Measurements from ENCODE around the gene VILL. TPM values are rescaled to one million over a fixed set of nuclear protein-coding genes. Genes with fewer than 3 reads are reported as not detected.

The VILL gene
- total and polyA plus RNA-seq, 12 donors = 1.7 to 18.0 (median 7.3) TPM

- DNase-seq = no peak
- Histone ChIP-seq H3K4me1 (replicated peaks in 1 of 2) (peaks cover 5 to 6% of the 10 kb centered on the region in 2 donors), H3K27ac (no peak overlapping the region), H3K27me3 (no peaks in the 10 kb centered on the region), H3K9me3 (replicated peaks in 1 of 3) (no peaks in the 10 kb centered on the region), H3K4me3 (no peak overlapping the region), H3K36me3 (replicated peaks in 1 of 2) (no peaks in the 10 kb centered on the region)
- no peak for TF ChIP-seq POLR2A (IDR thresholded peaks at IDR 0.05)
- TF ChIP-seq, protein P1, sequence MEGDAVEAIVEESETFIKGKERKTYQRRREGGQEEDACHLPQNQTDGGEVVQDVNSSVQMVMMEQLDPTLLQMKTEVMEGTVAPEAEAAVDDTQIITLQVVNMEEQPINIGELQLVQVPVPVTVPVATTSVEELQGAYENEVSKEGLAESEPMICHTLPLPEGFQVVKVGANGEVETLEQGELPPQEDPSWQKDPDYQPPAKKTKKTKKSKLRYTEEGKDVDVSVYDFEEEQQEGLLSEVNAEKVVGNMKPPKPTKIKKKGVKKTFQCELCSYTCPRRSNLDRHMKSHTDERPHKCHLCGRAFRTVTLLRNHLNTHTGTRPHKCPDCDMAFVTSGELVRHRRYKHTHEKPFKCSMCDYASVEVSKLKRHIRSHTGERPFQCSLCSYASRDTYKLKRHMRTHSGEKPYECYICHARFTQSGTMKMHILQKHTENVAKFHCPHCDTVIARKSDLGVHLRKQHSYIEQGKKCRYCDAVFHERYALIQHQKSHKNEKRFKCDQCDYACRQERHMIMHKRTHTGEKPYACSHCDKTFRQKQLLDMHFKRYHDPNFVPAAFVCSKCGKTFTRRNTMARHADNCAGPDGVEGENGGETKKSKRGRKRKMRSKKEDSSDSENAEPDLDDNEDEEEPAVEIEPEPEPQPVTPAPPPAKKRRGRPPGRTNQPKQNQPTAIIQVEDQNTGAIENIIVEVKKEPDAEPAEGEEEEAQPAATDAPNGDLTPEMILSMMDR (IDR thresholded peaks at IDR 0.05) = no peak
- intact Hi-C loops (cut with DNase I) = no loop called here
- WGBS, 4 donors = 66 to 80% (median 72%) methylated on average over 3 of the region's 3 CpGs
These were observed 64.0 kb downstream of the VILL start for GRCh38 chr3:38054499-38055001.

Small RNA genes within 50 kb of the gene (microRNA-seq; reads per million reads assigned to microRNA genes)
- gene MIR26A1 = 8.4 to 99.2 (median 26.8) reads per million in 3 donors

Small RNA genes within 50 kb of the gene (small RNA-seq; reads per million reads assigned to genes)
- 2.3 to 4.1 reads per million in 2 donors for gene MIR26A1
- gene RF00019 = 0 reads per million in 2 donors

Other genes with a start within 250 kb of the VILL start
- gene CTDSPL, start 128.9 kb upstream of the VILL start, total RNA-seq = 10 to 100 TPM in 8 of 9 donors, 1 to 10 TPM in 1; 9.7 to 27.7 (median 17.8) TPM
- 10 to 100 TPM in 2 of 3 donors, 1 to 10 TPM in 1; 6.4 to 12.7 (median 10.9) TPM for gene CTDSPL, start 128.9 kb upstream of the VILL start, polyA plus RNA-seq
- gene PLCD1, start 38.9 kb downstream of the VILL start, total RNA-seq = 10 to 100 TPM in 8 of 9 donors, 1 to 10 TPM in 1; 9.7 to 97.3 (median 24.3) TPM
- 10 to 100 TPM; 11.3 to 42.7 (median 40.9) TPM for gene PLCD1, start 38.9 kb downstream of the VILL start, polyA plus RNA-seq
- gene DLEC1, start 48.4 kb downstream of the VILL start, total RNA-seq = 1 to 10 TPM in 5 of 9 donors, under 1 TPM in 4; 0.18 to 2.0 (median 1.0) TPM
- gene DLEC1, start 48.4 kb downstream of the VILL start, polyA plus RNA-seq = 1 to 10 TPM in 2 of 3 donors, under 1 TPM in 1; 0.20 to 2.0 (median 1.7) TPM
- 100 to 1,000 TPM in 6 of 9 donors, 10 to 100 TPM in 3; 42.3 to 150 (median 101) TPM for gene ACAA1, start 146.3 kb downstream of the VILL start, total RNA-seq
- gene ACAA1, start 146.3 kb downstream of the VILL start, polyA plus RNA-seq = 100 to 1,000 TPM in 2 of 3 donors, 10 to 100 TPM in 1; 75.8 to 200 (median 165) TPM
- gene MYD88, start 147.9 kb downstream of the VILL start, total RNA-seq = 10 to 100 TPM in 8 of 9 donors, 1 to 10 TPM in 1; 3.8 to 46.6 (median 40.7) TPM
- gene MYD88, start 147.9 kb downstream of the VILL start, polyA plus RNA-seq = 10 to 100 TPM; 22.6 to 29.9 (median 22.6) TPM
- gene OXSR1, start 174.8 kb downstream of the VILL start, total RNA-seq = 10 to 100 TPM; 23.9 to 47.5 (median 29.4) TPM
- 10 to 100 TPM; 14.8 to 38.9 (median 19.1) TPM for gene OXSR1, start 174.8 kb downstream of the VILL start, polyA plus RNA-seq

Measured in adrenal gland (tissue), 12 donors.